Mucosa of descending colon (tissue), 3 donors: ENCODE results near the gene DACT1. TPM values are rescaled to one million over a fixed set of nuclear protein-coding genes. Genes with fewer than 3 reads are reported as not detected.

Source experiments
- ATAC-seq: fragments of 200-7000 bp; cut with Tn5 transposase; one replicate; pipeline ENCODE4 v1.9.1; 2020; ENCODE audit warnings: mild to moderate bottlenecking, moderate library complexity
- DNase-seq, 3 donors: peaks; one replicate each; pipeline ENCODE4 v3.0.0-alpha.2; 2020
- H3K36me3 ChIP-seq: fragments of 200-600 bp; one replicate; pipeline ENCODE4 v1.8.0; 2021; ENCODE audit warnings: low read depth, mild to moderate bottlenecking
- H3K4me1 ChIP-seq: fragments of 200-600 bp; one replicate; pipeline ENCODE4 v1.8.0; 2021; ENCODE audit warnings: low read depth, mild to moderate bottlenecking
- H3K4me3 ChIP-seq: fragments of 200-600 bp; one replicate; pipeline ENCODE4 v1.8.0; 2021; ENCODE audit warnings: mild to moderate bottlenecking
- H3K9me3 ChIP-seq: fragments of 200-600 bp; one replicate; pipeline ENCODE4 v1.8.0; 2021; ENCODE audit warnings: mild to moderate bottlenecking
- intact Hi-C, 2 donors: fragments of 100-400 bp; cut with DNase I in 1 of 2; cut with micrococcal nuclease in 1 of 2; formaldehyde crosslinking; loops; one replicate each; pipeline versions ENCODE4 v1.11.0 to v1.11.1; 2022; cut with DNase I, micrococcal nuclease
- total RNA-seq, 3 donors: library from RNA; stranded (reverse); fragmentation: NEBNext Ultra II Directional in 2 of 3; extraction: Animal tissue kit (Norgen Biotek cat#: 25700) in 2 of 3; gene quantifications; one replicate each; pipeline versions ENCODE4 v1.2.1 to v1.2.4, GENCODE V29; 2021 to 2023
- TF ChIP-seq, protein P1 (sequence below): fragments of 200-600 bp; IDR thresholded peaks from one replicate; pipeline ENCODE4 v1.8.0; 2022; ENCODE audit warnings: antibody characterized with exemption, mild to moderate bottlenecking
- donor health status: DM: no; HTN: no; CAD: no; lungs with moderate emphysema.
- donor health status: DM: no; HTN: no; CAD: no.
- donor health status: DM: no; HTN: yes; CAD: no.

Gene DACT1
- total RNA-seq, 3 donors from 2014 or later = 2.3 to 7.2 (median 3.0) TPM

GRCh38 chr14:58656671-58657411, 19.1 kb downstream of the DACT1 start:
- Histone ChIP-seq H3K9me3 (no peaks in the 10 kb centered on the region), H3K36me3 (no peaks in the 10 kb centered on the region), H3K4me3 (no peak overlapping the region), H3K4me1 (no peaks in the 10 kb centered on the region)
- DNase-seq (no peak), ATAC-seq (peak; percentile 75)
- intact Hi-C loops = no loop called here
- TF ChIP-seq, protein P1, sequence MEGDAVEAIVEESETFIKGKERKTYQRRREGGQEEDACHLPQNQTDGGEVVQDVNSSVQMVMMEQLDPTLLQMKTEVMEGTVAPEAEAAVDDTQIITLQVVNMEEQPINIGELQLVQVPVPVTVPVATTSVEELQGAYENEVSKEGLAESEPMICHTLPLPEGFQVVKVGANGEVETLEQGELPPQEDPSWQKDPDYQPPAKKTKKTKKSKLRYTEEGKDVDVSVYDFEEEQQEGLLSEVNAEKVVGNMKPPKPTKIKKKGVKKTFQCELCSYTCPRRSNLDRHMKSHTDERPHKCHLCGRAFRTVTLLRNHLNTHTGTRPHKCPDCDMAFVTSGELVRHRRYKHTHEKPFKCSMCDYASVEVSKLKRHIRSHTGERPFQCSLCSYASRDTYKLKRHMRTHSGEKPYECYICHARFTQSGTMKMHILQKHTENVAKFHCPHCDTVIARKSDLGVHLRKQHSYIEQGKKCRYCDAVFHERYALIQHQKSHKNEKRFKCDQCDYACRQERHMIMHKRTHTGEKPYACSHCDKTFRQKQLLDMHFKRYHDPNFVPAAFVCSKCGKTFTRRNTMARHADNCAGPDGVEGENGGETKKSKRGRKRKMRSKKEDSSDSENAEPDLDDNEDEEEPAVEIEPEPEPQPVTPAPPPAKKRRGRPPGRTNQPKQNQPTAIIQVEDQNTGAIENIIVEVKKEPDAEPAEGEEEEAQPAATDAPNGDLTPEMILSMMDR = no peak

DNA sequence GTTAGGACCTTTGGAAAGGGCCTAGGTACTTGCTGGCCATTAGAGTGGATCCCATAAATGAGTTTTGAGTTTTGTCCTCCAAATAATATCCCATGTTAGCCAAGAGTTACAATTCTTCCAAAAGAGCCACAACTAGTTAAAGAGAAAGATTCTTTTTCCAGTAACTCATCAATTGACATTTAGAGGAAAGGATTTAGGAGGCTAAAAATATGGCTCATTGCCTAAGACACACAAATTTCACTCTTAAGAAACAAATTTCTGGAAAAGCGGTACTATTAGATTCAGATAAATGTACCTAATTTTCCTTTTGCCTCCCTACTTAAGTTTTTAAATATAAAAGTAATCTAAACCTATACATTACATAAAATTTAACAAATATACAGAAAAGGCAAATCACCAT, 21.3 kb downstream of the DACT1 start:
- Histone ChIP-seq H3K36me3 (no peaks in the 10 kb centered on the region), H3K9me3 (no peaks in the 10 kb centered on the region), H3K4me3 (no peak overlapping the region), H3K4me1 (no peaks in the 10 kb centered on the region)
- TF ChIP-seq, protein P1 = no peak
- ATAC-seq = no peak
- intact Hi-C loops = no loop called here
- no peak for DNase-seq

- DNase-seq (peak in 1 of 3 donors; percentile 40), ATAC-seq (peak; percentile 11)
- TF ChIP-seq, protein P1 = no peak
- no peaks in the 10 kb centered on the region for H3K9me3 ChIP-seq
- no peak overlapping the region for H3K4me3 ChIP-seq
- no peaks in the 10 kb centered on the region for H3K4me1 ChIP-seq
- intact Hi-C loops = no loop called here
- no peaks in the 10 kb centered on the region for H3K36me3 ChIP-seq
These were observed 22.1 kb downstream of the DACT1 start for GRCh38 chr14:58659846-58660245.

DNA sequence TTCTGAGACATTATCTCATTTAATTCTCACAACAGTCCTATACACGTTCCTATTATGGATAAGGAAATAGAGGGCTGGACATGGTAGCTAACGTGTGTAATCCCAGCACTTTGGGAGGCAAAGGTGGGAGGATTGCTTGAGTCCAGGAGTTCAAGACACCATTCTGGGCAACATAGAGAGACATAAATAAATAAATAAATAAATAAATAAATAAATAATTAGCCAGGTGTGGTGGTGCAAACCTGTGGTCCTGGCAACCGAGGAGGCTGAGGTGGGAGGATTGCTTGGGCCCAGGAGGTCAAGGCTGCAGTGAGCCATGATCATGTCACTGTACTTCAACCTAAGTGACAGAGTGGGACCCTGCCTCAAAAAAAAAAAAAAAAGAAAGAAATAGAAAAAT, 22.6 kb downstream of the DACT1 start:
- DNase-seq = no peak
- intact Hi-C loops = no loop called here
- TF ChIP-seq, protein P1 = no peak

GRCh38 chr14:58662018-58662417, 24.3 kb downstream of the DACT1 start:
- H3K4me1 ChIP-seq = no peaks in the 10 kb centered on the region
- ATAC-seq (no peak), DNase-seq (no peak)
- TF ChIP-seq, protein P1 = no peak
- H3K36me3 ChIP-seq = no peaks in the 10 kb centered on the region
- intact Hi-C loops = no loop called here
- no peaks in the 10 kb centered on the region for H3K9me3 ChIP-seq
- H3K4me3 ChIP-seq = no peak overlapping the region

More for the DNA sequence above, 22.6 kb downstream of the DACT1 start:
- Histone ChIP-seq H3K36me3 (no peaks in the 10 kb centered on the region), H3K4me3 (no peak overlapping the region), H3K4me1 (no peaks in the 10 kb centered on the region), H3K9me3 (no peaks in the 10 kb centered on the region)
- ATAC-seq = no peak
